Tibial artery (tissue), 4 donors: ENCODE data around the gene KLHDC7B.

ENCODE experiments used
- DNase-seq, 2 donors: peaks; one replicate each; pipeline ENCODE4 v3.0.0-alpha.2; 2019
- H3K27ac ChIP-seq, 2 donors: fragments of 200-600 bp; sonication (generic) in 1 of 2; 1 replicate in 1 of 2; 2 replicates in 1 of 2; pipeline ENCODE4 v1.5.1; 2018 to 2019; ENCODE audit warnings: mild to moderate bottlenecking in 1 of 2
- H3K27me3 ChIP-seq, 2 donors: fragments of 200-600 bp; sonication (generic) in 1 of 2; one replicate each; pipeline versions ENCODE4 v1.5.1 to v1.6.0; 2016 to 2019
- H3K36me3 ChIP-seq, 3 donors: fragments of 200-600 bp; sonication (generic) in 2 of 3; one replicate each; pipeline ENCODE4 v1.5.1; 2016 to 2019; ENCODE audit warnings: mild to moderate bottlenecking in 2 of 3
- H3K4me1 ChIP-seq, 4 donors: fragments of 200-600 bp; sonication (generic) in 2 of 4; 1 replicate in 3 of 4; 2 replicates in 1 of 4; pipeline ENCODE4 v1.5.1; 2016 to 2019
- H3K4me3 ChIP-seq, 2 donors: fragments of 200-600 bp; sonication (generic) in 1 of 2; 1 replicate in 1 of 2; 2 replicates in 1 of 2; pipeline ENCODE4 v1.5.1; 2018 to 2019; ENCODE audit warnings: mild to moderate bottlenecking in 2 of 2
- H3K9me3 ChIP-seq, 3 donors: fragments of 200-600 bp; sonication (generic) in 1 of 3; one replicate each; pipeline ENCODE4 v1.5.1; 2016 to 2019
- CTCF ChIP-seq, 2 experiments: fragments of 200-600 bp in 1 of 2; fragments of 450-650 bp in 1 of 2; IDR thresholded peaks; one replicate each; pipeline ENCODE4 v1.5.1; 2017 to 2019; ENCODE audit warnings: antibody characterized with exemption in 2 of 2, mild to moderate bottlenecking in 1 of 2, moderate library complexity in 1 of 2
- intact Hi-C: fragments of 100-400 bp; cut with DNase I; formaldehyde crosslinking; loops from one replicate; pipeline ENCODE4 v1.15.0; 2023; ENCODE audit warnings: low total_unique reads

The KLHDC7B gene

GRCh38 chr22:50548040-50548920 is 2.6 kb downstream of the KLHDC7B start:
- Histone ChIP-seq H3K27me3 (peaks cover 0 to 91% of the 10 kb centered on the region in 2 donors), H3K4me1 (peaks cover 0 to 33% (median 19%) of the 10 kb centered on the region in 4 donors), H3K4me3 (peak overlapping the region in 1 of 2 donors; percentile 33), H3K9me3 (no peaks in the 10 kb centered on the region), H3K27ac (no peak overlapping the region), H3K36me3 (no peaks in the 10 kb centered on the region)
- TF ChIP-seq CTCF (IDR thresholded peaks at IDR 0.05): no peak
- intact Hi-C loops: no loop called here
- DNase-seq: no peak

GRCh38 chr22:50548921-50549790 is 3.5 kb downstream of the KLHDC7B start:
- no peak for TF ChIP-seq CTCF (IDR thresholded peaks at IDR 0.05)
- Histone ChIP-seq H3K9me3 (no peaks in the 10 kb centered on the region), H3K4me1 (peaks cover 0 to 30% (median 16%) of the 10 kb centered on the region in 4 donors), H3K27me3 (peaks cover 0 to 87% of the 10 kb centered on the region in 2 donors), H3K4me3 (peak overlapping the region in 1 of 2 donors; percentile 33), H3K27ac (no peak overlapping the region), H3K36me3 (no peaks in the 10 kb centered on the region)
- intact Hi-C loops: no loop called here
- no peak for DNase-seq

GRCh38 chr22:50550395-50550794 is 4.7 kb downstream of the KLHDC7B start:
- intact Hi-C loops: no loop called here
- Histone ChIP-seq H3K27ac (no peak overlapping the region), H3K4me3 (no peak overlapping the region), H3K9me3 (no peaks in the 10 kb centered on the region), H3K36me3 (no peaks in the 10 kb centered on the region), H3K27me3 (peaks cover 0 to 74% of the 10 kb centered on the region in 2 donors), H3K4me1 (peaks cover 0 to 21% (median 12%) of the 10 kb centered on the region in 4 donors)
- no peak for DNase-seq
- no peak for TF ChIP-seq CTCF (IDR thresholded peaks at IDR 0.05)

GRCh38 chr22:50551160-50551752 is 5.6 kb downstream of the KLHDC7B start:
- intact Hi-C loops: no loop called here
- Histone ChIP-seq H3K27ac (no peak overlapping the region), H3K4me1 (peaks cover 0 to 21% (median 12%) of the 10 kb centered on the region in 4 donors), H3K27me3 (peaks cover 0 to 66% of the 10 kb centered on the region in 2 donors), H3K36me3 (no peaks in the 10 kb centered on the region), H3K4me3 (no peak overlapping the region), H3K9me3 (no peaks in the 10 kb centered on the region)
- DNase-seq: no peak
- no peak for TF ChIP-seq CTCF (IDR thresholded peaks at IDR 0.05)

- H3K36me3 ChIP-seq: no peaks in the 10 kb centered on the region
- no peak for DNase-seq
- intact Hi-C loops: no loop called here
- no peak overlapping the region for H3K27ac ChIP-seq
- H3K4me1 ChIP-seq: peaks cover 0 to 8% (median 7%) of the 10 kb centered on the region in 4 donors
- TF ChIP-seq CTCF (IDR thresholded peaks at IDR 0.05): no peak
- H3K4me3 ChIP-seq: no peak overlapping the region
- H3K27me3 ChIP-seq: peaks cover 0 to 51% of the 10 kb centered on the region in 2 donors
- no peaks in the 10 kb centered on the region for H3K9me3 ChIP-seq
Measured at GRCh38 chr22:50553310-50553709, 7.6 kb downstream of the KLHDC7B start.
